GM21717 (cell line): Measurements from ENCODE around the gene HNF1B.

Source experiments
- ATAC-seq: cut with Tn5 transposase; IDR thresholded peaks from one replicate; pipeline ENCODE4 v1.9.1; 2021; ENCODE audit warnings: mild to moderate bottlenecking, moderate library complexity; ENCODE audit not compliant: unreplicated experiment

Gene HNF1B

GRCh38 chr17:37676115-37676925, 68.5 kb downstream of the HNF1B start:
- ATAC-seq, result no peak

- no peak for ATAC-seq
Measured at GRCh38 chr17:37674511-37674910, 70.3 kb downstream of the HNF1B start.

GRCh38 chr17:37673386-37673785, 71.5 kb downstream of the HNF1B start:
- no peak for ATAC-seq

GRCh38 chr17:37672548-37673078, 72.2 kb downstream of the HNF1B start:
- no peak for ATAC-seq

GRCh38 chr17:37671824-37672547, 72.9 kb downstream of the HNF1B start:
- no peak for ATAC-seq

- no peak for ATAC-seq
Measured at GRCh38 chr17:37671028-37671823, 73.6 kb downstream of the HNF1B start.

GRCh38 chr17:37667039-37667438, 77.8 kb downstream of the HNF1B start:
- ATAC-seq, result no peak

- ATAC-seq, result no peak
Measured at GRCh38 chr17:37664214-37664613, 80.6 kb downstream of the HNF1B start.

DNA sequence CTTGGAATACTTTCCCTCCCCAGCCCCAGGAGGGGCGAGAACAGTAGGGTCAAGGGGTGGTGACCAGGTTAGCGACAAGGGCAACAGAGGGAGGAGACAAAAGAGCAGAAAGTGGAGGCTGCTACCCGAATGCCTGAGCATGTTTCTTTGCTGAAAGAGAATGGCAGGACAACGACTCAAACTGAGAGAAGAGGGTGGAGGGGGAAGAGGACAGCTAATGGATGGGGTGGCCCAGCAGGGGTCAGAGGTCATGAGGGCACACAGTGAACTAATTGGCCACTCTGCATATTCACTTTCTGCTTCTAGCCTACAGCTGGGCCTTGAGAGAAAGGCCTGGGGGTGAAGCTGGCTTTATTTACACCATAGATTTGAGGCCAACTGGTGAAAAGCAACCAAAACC, 82.5 kb downstream of the HNF1B start:
- ATAC-seq, result no peak

GRCh38 chr17:37661400-37662014, 83.4 kb downstream of the HNF1B start:
- ATAC-seq, result no peak

GRCh38 chr17:37659925-37660324, 84.9 kb downstream of the HNF1B start:
- ATAC-seq, result no peak

DNA sequence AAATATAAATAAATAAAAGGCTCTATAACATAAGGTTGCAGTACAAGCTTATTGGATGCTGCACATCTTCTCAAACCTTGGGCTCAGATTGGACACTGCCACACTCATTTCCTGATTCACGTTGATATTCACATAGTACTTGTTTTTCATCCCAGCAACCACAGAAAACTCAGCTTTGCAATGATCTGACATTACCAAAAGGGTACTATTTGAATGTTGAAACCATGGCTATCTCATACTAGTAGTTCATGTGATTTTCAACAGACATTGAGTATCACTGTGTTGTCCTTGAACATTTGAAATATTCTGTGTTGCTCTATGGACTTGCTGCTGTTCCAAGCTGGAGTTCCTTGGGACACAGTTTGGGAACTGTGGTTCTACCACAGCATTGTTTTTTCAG, 87.7 kb downstream of the HNF1B start:
- no peak for ATAC-seq

- ATAC-seq, result no peak
Measured at GRCh38 chr17:37651849-37652248, 93.0 kb downstream of the HNF1B start.

GRCh38 chr17:37650419-37651003, 94.3 kb downstream of the HNF1B start:
- no peak for ATAC-seq

GRCh38 chr17:37648555-37648954, 96.3 kb downstream of the HNF1B start:
- ATAC-seq, result no peak

- no peak for ATAC-seq
Measured at GRCh38 chr17:37647856-37648255, 97.0 kb downstream of the HNF1B start.

- no peak for ATAC-seq
Measured at GRCh38 chr17:37643869-37644268, 101.0 kb downstream of the HNF1B start.

DNA sequence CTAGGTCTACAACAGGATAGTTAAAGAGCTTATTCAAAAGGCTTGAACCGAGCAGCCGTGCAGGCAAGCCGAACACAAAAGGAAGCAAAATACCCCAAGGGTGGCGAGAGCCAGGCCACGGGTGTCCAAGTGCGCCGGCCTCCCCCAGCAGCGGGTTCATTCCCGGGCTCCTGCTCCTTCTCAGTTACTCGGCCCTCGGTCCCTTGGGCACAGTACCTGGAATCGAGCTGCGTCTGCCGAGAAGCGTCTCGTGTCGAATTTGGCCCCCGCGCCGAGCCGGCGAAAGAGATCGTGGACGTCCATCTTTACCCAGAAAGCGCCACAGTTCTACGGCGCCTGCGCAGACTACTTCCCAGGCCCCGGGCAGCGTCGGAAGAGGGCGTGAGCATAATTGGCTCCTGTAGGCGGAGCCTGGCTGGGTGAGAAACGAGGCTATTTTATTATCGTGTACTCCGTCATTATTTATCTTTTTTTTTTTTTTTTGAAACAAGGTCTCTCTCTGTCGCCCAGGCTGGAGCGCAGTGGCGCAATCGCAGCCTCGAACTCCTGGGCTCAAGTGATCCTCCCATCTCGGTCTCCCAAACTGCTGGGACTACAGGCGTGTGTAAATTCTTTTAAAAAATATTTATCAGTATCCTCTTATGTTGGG, 101.6 kb downstream of the HNF1B start, which contains the start of gene DDX52:
Gene DDX52, minus strand, starts transcription at position 329 of the 649 bp plus-strand sequence. Its CDS starts 26 bp downstream, at position 303.
- ATAC-seq, result peak; percentile 80

GRCh38 chr17:37642681-37643080, 102.2 kb downstream of the HNF1B start:
- ATAC-seq, result no peak

GRCh38 chr17:37640015-37640414, 104.8 kb downstream of the HNF1B start:
- no peak for ATAC-seq
